ENCODE results near the gene PLAC9.

DNA sequence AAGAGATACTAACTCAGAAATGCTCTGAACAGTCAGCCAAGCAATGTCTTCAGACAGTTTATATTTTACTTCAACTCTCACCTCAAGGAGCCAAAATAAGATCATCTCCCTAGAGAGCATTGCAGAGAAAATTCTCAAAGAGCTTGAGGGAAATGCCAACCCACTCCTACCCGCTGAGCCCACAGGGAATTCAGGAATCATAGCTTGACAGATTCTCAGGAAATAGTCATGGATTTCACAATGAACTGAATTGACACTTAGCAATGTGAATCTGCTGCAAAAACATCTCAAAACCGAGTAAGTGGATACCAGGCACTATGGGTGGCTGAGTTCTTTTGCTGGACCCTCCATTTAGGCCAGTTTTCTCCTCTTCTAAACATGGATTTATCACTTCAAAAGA is 9.8 kb upstream of the PLAC9 start:
- TF ChIP-seq CTCF (conservative IDR thresholded peaks at IDR 0.05 in 1 of 2, IDR thresholded peaks at IDR 0.05 in 1 of 2; ENCODE audit: low read depth in 1 of 2, low read length in 2 of 2), result no peak
- no peak for TF ChIP-seq EZH2 (IDR thresholded peaks at IDR 0.05; ENCODE audit: low read length, missing control alignments)
